Measurements from ENCODE around the gene BSN. TPM values are rescaled to one million over a fixed set of nuclear protein-coding genes. Genes with fewer than 3 reads are reported as not detected.
A peak's percentile ranks its signal among the peaks of the same experiment; 100 is the strongest.

BSN gene
- total and polyA plus RNA-seq, 2 donors (not counting 1 experiment from before 2014, with no cell fraction given): 0.03 to 0.20 TPM

DNA sequence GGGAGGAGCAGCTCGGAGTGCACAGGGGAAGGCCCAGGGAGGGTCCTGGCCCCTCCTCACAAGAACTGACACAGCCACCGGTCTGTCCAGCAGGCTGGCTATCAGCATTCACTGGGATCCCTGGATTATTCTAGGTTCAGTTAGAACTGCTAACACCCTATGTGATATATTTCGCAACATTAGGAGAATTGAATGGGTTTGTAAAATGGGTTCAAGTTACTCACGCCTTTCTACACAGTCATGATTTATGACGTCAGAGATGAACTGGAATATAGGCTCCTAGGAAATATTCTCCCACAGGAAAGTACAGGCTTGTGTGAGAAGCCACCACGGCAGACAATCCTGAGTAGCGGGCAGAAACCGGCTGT is 969 bp upstream of the BSN start:
- H3K36me3 ChIP-seq (replicated peaks in 1 of 2; ENCODE audit: control extremely low read depth in 1 of 2, control insufficient read depth in 1 of 2, extremely low read depth in 1 of 2, insufficient read depth in 2 of 2, low read length in 1 of 2): no peaks in the 10 kb centered on the region
- no peak overlapping the region for H3K9ac ChIP-seq (ENCODE audit: low read length)
- TF ChIP-seq EZH2 (IDR thresholded peaks at IDR 0.05; ENCODE audit: borderline replicate concordance, insufficient read depth, low read depth, low read length, poor library complexity, severe bottlenecking): no peak
- TF ChIP-seq, protein P1, sequence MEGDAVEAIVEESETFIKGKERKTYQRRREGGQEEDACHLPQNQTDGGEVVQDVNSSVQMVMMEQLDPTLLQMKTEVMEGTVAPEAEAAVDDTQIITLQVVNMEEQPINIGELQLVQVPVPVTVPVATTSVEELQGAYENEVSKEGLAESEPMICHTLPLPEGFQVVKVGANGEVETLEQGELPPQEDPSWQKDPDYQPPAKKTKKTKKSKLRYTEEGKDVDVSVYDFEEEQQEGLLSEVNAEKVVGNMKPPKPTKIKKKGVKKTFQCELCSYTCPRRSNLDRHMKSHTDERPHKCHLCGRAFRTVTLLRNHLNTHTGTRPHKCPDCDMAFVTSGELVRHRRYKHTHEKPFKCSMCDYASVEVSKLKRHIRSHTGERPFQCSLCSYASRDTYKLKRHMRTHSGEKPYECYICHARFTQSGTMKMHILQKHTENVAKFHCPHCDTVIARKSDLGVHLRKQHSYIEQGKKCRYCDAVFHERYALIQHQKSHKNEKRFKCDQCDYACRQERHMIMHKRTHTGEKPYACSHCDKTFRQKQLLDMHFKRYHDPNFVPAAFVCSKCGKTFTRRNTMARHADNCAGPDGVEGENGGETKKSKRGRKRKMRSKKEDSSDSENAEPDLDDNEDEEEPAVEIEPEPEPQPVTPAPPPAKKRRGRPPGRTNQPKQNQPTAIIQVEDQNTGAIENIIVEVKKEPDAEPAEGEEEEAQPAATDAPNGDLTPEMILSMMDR (IDR thresholded peaks at IDR 0.05): no peak
- peaks cover 0 to 59% (median 23%) of the 10 kb centered on the region in 4 experiments for H3K27me3 ChIP-seq (replicated peaks in 1 of 4; ENCODE audit: control extremely low read depth in 1 of 4, control insufficient read depth in 3 of 4, insufficient read depth in 4 of 4, low read length in 3 of 4)
- H3K27ac ChIP-seq (ENCODE audit: low read length in 2 of 2): no peak overlapping the region
- ChIA-PET POLR2A (no interaction called here), CTCF (interaction anchor here (4.2 kb wide), 1 partner anchor 13 kb away, joined by 28 read pairs; no protein-coding TSS in a partner anchor)
- Mint-ChIP-seq H3K4me1 (peaks cover 10% of the 10 kb centered on the region), H3K27ac (peak overlapping the region; percentile 53), H3K9me3 (ENCODE audit: insufficient read depth) (no peaks in the 10 kb centered on the region), H3K4me3 (peak overlapping the region; percentile 85), H3K27me3 (peaks cover 54% of the 10 kb centered on the region)
- peak overlapping the region; percentile 88 for H3K4me2 ChIP-seq (replicated peaks; ENCODE audit: low read depth, low read length, poor library complexity, severe bottlenecking)
- H3K4me3 ChIP-seq (ENCODE audit: control extremely low read depth in 1 of 5, extremely low read depth in 1 of 5, insufficient read depth in 1 of 5, low read depth in 2 of 5, low read length in 4 of 5): no peak overlapping the region
- H3K4me1 ChIP-seq (ENCODE audit: control insufficient read depth in 2 of 2, insufficient read depth in 2 of 2, low read length in 2 of 2): peaks cover 15% of the 10 kb centered on the region in 2 donors
- intact Hi-C loops (cut with micrococcal nuclease): no loop called here
- peaks cover 0 to 5% (median 3%) of the 10 kb centered on the region in 3 donors for H3K9me3 ChIP-seq (ENCODE audit: control extremely low read depth in 1 of 3, control insufficient read depth in 2 of 3, insufficient read depth in 1 of 3, low read length in 2 of 3)
- no peaks in the 10 kb centered on the region for H3K79me2 ChIP-seq (ENCODE audit: control insufficient read depth, insufficient read depth, low read length)
- DNase-seq (no peak), ATAC-seq (ENCODE audit: low read depth) (no peak)
- no peak overlapping the region for H2AFZ ChIP-seq (ENCODE audit: insufficient read depth, low read depth, low read length, poor library complexity, severe bottlenecking)
- H4K20me1 ChIP-seq (ENCODE audit: control insufficient read depth, insufficient read depth, low read length, poor library complexity, severe bottlenecking): no peaks in the 10 kb centered on the region
- 40% methylated on average over 1 of the region's 8 CpGs for WGBS (ENCODE audit: insufficient coverage)

DNA sequence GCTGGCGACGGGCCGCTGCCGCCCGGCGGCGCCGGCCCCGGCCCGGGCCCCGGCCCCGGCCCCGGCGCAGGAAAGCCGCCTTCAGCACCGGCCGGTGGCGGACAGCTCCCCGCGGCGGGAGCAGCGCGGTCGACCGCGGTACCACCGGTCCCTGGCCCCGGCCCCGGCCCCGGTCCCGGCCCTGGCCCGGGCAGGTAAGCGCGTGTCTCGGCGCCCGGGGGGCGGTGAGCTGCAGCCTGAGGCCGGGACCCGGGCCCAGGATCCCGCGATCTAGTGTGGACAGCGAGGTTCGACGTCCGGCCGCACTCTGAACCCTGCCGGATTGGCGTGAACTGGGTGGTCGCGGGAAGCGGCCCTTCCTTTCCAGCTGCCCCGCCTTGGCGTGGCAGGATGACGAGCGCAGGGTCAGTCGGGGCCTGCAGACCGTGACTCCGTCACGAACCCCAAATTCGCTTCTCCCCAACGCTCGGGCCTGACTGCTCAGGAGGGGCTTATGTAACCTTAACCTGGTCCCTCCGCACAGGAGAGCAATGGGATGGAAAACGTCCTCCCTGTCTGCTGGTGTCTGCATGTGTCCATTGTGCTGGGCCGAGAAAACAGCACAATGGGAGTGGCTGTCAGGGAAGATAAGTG is 472 bp downstream of the BSN start:
- intact Hi-C loops (cut with micrococcal nuclease): loop anchor here (1.0 kb wide), 1 partner anchor 14 kb away; no protein-coding TSS in a partner anchor

More for the DNA sequence above, 472 bp downstream of the BSN start:
- POLR2A ChIA-PET: interaction anchor here (1.4 kb wide), 1 partner anchor 15 kb away, joined by 5 read pairs; no protein-coding TSS in a partner anchor
- Histone ChIP-seq H3K9ac (ENCODE audit: low read length) (peak overlapping the region; percentile 32), H2AFZ (ENCODE audit: insufficient read depth, low read depth, low read length, poor library complexity, severe bottlenecking) (peak overlapping the region; percentile 12), H3K4me2 (replicated peaks; ENCODE audit: low read depth, low read length, poor library complexity, severe bottlenecking) (peak overlapping the region; percentile 88), H3K4me1 (ENCODE audit: control insufficient read depth in 2 of 2, insufficient read depth in 2 of 2, low read length in 2 of 2) (peaks cover 15% of the 10 kb centered on the region in 2 donors), H3K4me3 (ENCODE audit: control extremely low read depth in 1 of 5, extremely low read depth in 1 of 5, insufficient read depth in 1 of 5, low read depth in 2 of 5, low read length in 4 of 5) (peak overlapping the region in 3 of 5 experiments; percentile 20 to 51 (median 41)), H4K20me1 (ENCODE audit: control insufficient read depth, insufficient read depth, low read length, poor library complexity, severe bottlenecking) (no peaks in the 10 kb centered on the region), H3K9me3 (ENCODE audit: control extremely low read depth in 1 of 3, control insufficient read depth in 2 of 3, insufficient read depth in 1 of 3, low read length in 2 of 3) (peaks cover 0 to 5% (median 3%) of the 10 kb centered on the region in 3 donors), H3K27ac (ENCODE audit: low read length in 2 of 2) (no peak overlapping the region), H3K27me3 (replicated peaks in 1 of 4; ENCODE audit: control extremely low read depth in 1 of 4, control insufficient read depth in 3 of 4, insufficient read depth in 4 of 4, low read length in 3 of 4) (peaks cover 0 to 65% (median 24%) of the 10 kb centered on the region in 4 experiments), H3K36me3 (replicated peaks in 1 of 2; ENCODE audit: control extremely low read depth in 1 of 2, control insufficient read depth in 1 of 2, extremely low read depth in 1 of 2, insufficient read depth in 2 of 2, low read length in 1 of 2) (no peaks in the 10 kb centered on the region), H3K79me2 (ENCODE audit: control insufficient read depth, insufficient read depth, low read length) (no peaks in the 10 kb centered on the region)
- CTCF ChIA-PET: interaction anchor here (0.9 to 4.2 kb wide), 2 partner anchors 15 to 117 kb away, joined by 3 to 28 read pairs; no protein-coding TSS in a partner anchor
- H3K4me3 Mint-ChIP-seq: peak overlapping the region; percentile 72
- no peaks in the 10 kb centered on the region for H3K9me3 Mint-ChIP-seq (ENCODE audit: insufficient read depth)
- ATAC-seq (ENCODE audit: low read depth): peak; percentile 84
- no peak for DNase-seq
- TF ChIP-seq, protein P1 (IDR thresholded peaks at IDR 0.05): no peak
- TF ChIP-seq EZH2 (IDR thresholded peaks at IDR 0.05; ENCODE audit: borderline replicate concordance, insufficient read depth, low read depth, low read length, poor library complexity, severe bottlenecking): no peak
- peaks cover 58% of the 10 kb centered on the region for H3K27me3 Mint-ChIP-seq
- peak overlapping the region; percentile 12 for H3K27ac Mint-ChIP-seq
- H3K4me1 Mint-ChIP-seq: peaks cover 10% of the 10 kb centered on the region
- WGBS (ENCODE audit: insufficient coverage): 2% methylated on average over 66 of the region's 66 CpGs
